ENCODE measurements around the gene OGFOD3.
"Not testable (repeated sequence)": the region's sequence is repeated elsewhere in the genome, so short reads cannot be mapped to it uniquely, and the experiment has no call there.

The OGFOD3 gene

DNA sequence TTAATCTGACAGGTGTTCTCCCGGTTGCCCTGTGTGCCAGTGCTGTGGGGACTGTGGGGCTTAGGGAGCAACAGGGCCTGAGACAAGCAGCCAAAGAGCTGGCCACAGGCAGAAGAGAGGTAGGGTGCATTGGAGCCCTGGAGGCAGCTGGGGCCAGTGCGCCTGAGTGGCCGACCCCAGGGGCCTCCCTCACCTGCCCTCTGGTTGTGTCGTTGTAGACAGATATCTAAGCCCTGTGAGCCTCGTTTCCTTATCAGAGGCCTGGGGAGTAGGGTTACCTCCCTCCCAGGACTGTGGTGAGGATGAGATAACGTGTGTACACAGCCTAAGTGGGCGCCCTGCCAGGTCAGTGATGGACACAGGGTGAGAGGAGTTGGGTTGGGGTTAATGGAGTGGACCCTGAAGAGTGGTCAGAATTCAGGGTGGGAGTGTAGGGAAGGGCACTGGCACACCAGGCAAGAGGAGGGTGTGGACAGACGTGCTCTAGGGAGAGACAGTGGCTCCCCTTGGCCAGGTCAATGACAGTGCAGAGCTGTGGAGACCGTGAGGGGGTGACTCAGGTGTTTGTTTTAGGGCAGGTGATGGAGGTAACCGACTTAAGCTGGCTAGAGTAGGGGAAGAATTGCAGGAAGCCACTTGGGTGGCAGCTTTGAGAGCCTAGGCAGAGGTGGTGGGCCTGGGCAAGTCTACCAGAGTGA is 43.6 kb upstream of the OGFOD3 start:
- H3K4me3 ChIP-seq (ENCODE audit: control insufficient read depth, low read depth, low read length), result no peak overlapping the region
- DNase-seq (ENCODE audit: low read depth), result no peak
- TF ChIP-seq, protein P1, sequence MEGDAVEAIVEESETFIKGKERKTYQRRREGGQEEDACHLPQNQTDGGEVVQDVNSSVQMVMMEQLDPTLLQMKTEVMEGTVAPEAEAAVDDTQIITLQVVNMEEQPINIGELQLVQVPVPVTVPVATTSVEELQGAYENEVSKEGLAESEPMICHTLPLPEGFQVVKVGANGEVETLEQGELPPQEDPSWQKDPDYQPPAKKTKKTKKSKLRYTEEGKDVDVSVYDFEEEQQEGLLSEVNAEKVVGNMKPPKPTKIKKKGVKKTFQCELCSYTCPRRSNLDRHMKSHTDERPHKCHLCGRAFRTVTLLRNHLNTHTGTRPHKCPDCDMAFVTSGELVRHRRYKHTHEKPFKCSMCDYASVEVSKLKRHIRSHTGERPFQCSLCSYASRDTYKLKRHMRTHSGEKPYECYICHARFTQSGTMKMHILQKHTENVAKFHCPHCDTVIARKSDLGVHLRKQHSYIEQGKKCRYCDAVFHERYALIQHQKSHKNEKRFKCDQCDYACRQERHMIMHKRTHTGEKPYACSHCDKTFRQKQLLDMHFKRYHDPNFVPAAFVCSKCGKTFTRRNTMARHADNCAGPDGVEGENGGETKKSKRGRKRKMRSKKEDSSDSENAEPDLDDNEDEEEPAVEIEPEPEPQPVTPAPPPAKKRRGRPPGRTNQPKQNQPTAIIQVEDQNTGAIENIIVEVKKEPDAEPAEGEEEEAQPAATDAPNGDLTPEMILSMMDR (conservative IDR thresholded peaks at IDR 0.05; ENCODE audit: control insufficient read depth, insufficient read depth, low read depth, low read length), result no peak

DNA sequence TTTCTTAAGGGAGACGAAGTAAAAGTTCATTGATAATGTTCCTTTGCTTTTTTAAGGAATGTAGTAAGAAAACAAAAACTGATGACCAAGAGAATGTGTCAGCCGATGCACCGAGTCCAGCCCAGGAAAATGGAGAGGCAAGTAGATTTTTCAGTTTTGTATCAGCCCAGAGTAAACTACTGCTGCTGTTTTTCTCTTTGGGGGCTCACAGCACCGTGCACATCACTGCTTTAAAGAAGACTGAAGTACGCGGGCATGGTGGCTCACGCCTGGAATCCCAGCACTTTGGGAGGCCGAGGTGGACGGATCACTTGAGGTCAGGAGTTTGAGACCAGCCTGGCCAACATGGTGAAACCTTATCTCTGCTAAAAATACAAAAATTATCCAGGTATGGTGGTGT is 41.5 kb upstream of the OGFOD3 start:
- H3K4me3 ChIP-seq (ENCODE audit: control insufficient read depth, low read depth, low read length); DNase-seq (ENCODE audit: low read depth): not testable (repeated sequence)

DNA sequence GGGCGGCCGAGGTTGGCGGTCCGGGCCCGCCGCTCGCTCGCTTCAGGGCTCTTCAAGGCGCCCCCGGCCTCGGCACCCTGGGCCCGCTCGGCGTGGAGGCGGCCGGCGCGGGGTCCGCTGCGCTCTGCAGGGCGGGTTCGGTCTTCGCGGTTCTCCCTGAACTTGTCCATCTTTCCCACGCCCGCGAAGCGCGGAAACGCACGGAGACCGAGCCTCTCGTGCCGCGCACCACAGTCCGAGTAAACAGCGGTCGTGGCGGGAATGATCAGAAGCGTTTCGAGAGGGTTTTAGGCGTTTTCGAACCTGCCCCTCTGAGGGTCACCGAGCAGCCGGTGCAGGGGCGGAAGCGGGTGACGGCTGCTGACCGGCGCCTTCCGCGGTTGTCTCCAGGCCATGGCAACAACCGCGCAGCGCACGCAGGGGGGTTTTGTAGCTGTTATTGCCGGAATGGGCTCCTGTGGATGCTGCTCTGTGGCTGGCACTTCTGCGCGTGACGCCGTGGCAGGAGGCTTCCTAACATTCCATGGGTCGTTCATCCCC is 40.6 kb upstream of the OGFOD3 start:
- no peak for DNase-seq (ENCODE audit: low read depth)
- TF ChIP-seq, protein P1 (conservative IDR thresholded peaks at IDR 0.05; ENCODE audit: control insufficient read depth, insufficient read depth, low read depth, low read length), result no peak
- peak overlapping the region; percentile 71 for H3K4me3 ChIP-seq (ENCODE audit: control insufficient read depth, low read depth, low read length)

DNA sequence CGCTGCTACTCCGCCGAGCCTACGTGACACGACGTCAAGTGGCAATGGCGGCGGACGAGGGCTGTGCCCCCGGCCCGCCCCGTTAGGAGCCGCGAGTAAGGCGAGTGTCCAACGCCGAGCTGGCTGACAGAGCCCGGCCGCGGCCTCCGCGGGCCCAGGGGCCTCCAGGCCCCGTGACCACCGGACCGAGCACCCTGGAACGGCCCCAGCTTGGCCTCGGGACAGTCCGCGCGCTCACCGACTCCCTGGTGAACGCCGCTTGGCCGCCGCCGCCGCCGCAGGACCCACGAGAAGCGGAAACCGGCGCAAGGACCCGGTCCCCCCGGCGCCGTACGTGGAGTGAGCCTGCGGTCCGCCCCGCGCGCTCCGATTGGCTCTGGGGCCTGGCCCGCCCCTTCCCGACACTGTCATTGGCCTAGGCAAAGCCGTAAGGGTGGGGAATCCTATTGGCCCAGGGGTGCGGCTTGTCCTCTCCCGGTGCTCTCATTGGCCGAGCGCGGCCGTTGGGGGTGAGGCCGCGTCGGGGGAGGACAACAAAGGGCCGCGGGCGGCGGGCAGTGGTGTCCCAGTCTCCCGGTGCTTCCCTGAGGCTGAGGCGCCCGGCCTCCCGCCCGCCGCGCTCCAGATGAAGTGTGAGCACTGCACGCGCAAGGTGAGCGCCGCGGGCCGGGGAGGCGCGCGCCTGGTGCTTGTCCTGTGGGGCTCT is 39.9 kb upstream of the OGFOD3 start, which contains the start of gene NARF:
TSS of gene NARF (plus strand) at position 563 of the 706 bp plus-strand sequence. CDS start at position 626, 63 bp downstream.
- peak; percentile 97 for DNase-seq (ENCODE audit: low read depth)
- TF ChIP-seq, protein P1 (conservative IDR thresholded peaks at IDR 0.05; ENCODE audit: control insufficient read depth, insufficient read depth, low read depth, low read length), result no peak
- peak within 1 kb of the TSS; percentile 71 for H3K4me3 ChIP-seq (ENCODE audit: control insufficient read depth, low read depth, low read length)

DNA sequence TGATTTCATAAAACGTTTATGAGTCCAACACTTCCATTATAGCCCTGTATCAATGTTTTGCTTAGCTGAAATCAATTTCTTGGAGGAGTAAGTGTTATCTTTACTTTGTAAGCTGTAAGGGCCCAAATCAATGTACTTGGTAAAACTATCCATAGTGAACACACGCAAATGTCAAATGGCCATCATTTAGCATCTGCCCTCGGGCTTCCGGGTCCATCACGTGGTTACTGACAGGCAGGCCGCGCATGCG is 39.5 kb upstream of the OGFOD3 start:
- H3K4me3 ChIP-seq (ENCODE audit: control insufficient read depth, low read depth, low read length), result peak overlapping the region; percentile 59
- TF ChIP-seq, protein P1 (conservative IDR thresholded peaks at IDR 0.05; ENCODE audit: control insufficient read depth, insufficient read depth, low read depth, low read length), result no peak
- DNase-seq (ENCODE audit: low read depth), result no peak

DNA sequence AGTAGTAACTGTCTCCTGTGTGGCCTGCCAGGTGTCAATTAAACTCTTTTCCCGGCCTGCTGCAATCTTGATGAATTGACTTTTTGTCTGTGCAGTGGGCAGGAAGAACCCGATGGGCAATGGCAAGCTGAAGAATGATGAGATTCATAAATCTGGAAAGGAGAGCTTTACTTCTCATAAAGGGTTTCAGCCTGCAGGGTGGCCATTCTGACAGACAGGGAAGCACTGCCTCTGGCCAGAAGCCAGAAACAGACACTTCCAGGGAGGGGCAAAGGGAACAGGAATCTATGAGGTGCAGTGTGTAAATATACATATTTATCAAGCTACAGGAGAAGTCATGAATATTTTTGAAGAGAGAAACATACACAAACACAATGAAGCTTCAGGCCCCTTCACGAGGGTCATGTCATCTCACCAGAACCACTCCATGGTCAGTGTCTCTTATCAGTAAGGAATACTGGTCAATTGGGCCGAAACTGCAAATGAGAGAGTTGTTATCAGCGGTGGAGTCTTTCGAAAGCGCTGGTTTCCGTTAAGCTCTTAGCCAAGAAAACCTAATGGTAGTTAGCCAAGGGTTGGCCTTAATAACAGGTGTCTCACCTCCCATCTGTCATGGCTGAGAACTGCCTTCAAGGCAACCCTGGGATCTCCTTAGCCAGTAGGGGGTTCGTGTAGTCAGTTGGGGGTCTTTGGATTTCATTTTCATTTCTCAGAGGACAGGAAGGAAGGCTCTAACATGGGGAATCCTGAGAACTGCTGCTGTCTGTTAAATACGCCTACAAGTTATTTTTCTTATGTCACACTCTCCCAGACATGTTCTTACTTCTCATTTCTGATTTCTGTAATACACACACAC is 38.9 kb upstream of the OGFOD3 start:
- TF ChIP-seq, protein P1 (conservative IDR thresholded peaks at IDR 0.05; ENCODE audit: control insufficient read depth, insufficient read depth, low read depth, low read length), result no peak
- DNase-seq (ENCODE audit: low read depth), result no peak
- peak overlapping the region; percentile 59 for H3K4me3 ChIP-seq (ENCODE audit: control insufficient read depth, low read depth, low read length)

DNA sequence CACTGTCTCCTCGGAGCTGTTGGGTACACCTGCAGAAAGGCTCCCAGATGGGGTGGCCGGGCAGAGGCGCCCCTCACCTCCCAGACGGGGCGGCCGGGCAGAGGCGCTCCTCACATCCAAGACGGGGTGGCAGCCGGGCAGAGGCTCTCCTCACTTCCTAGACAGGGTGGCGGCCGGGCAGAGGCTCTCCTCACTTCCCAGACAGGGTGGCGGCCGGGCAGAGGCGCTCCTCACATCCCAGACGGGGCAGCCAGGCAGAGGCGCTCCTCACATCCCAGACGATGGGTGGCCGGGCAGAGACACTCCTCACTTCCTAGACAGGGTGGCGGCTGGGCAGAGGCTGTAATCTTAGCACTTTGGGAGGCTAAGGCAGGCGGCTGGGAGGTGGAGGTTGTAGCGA is 35.3 kb upstream of the OGFOD3 start:
- not testable (repeated sequence) for DNase-seq (ENCODE audit: low read depth); H3K4me3 ChIP-seq (ENCODE audit: control insufficient read depth, low read depth, low read length)

DNA sequence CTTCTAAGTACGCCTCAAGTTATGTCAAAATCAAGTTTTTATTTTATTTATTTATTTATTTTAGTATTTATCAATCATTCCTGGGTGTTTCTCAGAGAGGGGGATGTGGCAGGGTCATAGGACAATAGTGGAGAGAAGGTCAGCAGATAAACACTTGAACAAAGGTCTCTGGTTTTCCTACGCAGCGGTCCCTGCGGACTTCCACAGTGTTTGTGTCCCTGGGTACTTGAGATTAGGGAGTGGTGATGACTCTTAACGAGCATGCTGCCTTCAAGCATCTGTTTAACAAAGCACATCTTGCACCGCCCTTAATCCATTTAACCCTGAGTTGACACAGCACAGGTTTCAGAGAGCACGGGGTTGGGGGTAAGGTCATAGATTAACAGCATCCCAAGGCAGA is 34.8 kb upstream of the OGFOD3 start:
- not testable (repeated sequence) for DNase-seq (ENCODE audit: low read depth); H3K4me3 ChIP-seq (ENCODE audit: control insufficient read depth, low read depth, low read length)
